Activated T-helper 1 cell treated with anti-CD3 and anti-CD28 coated beads, Interleukin-12 subunit alpha, Interleukin-12 subunit beta, Interleukin-2, Interleukin-4 antibody, amounts not matched to agents 30 ng/mL and 10 ng/mL and 1 ng/mL, durations not matched to agents 14 hours and 24 hours and 36 hours (primary cell): ENCODE results near the gene DNMT3B. TPM values are rescaled to one million over a fixed set of nuclear protein-coding genes. Genes with fewer than 3 reads are reported as not detected.
A peak's percentile ranks its signal among the peaks of the same experiment; 100 is the strongest.
"Not testable (repeated sequence)": the region's sequence is repeated elsewhere in the genome, so short reads cannot be mapped to it uniquely, and the experiment has no call there.

Experiments
- DNase-seq: peaks from one replicate; pipeline ENCODE4 v3.0.0; 2021; ENCODE audit warnings: low spot score
- H3K27ac Mint-ChIP-seq: one replicate; pipeline ENCODE4 v1.8.0; 2021; ENCODE audit warnings: mild to moderate bottlenecking, mixed read lengths
- H3K27me3 Mint-ChIP-seq: one replicate; pipeline ENCODE4 v1.8.0; 2022; ENCODE audit warnings: mild to moderate bottlenecking, moderate library complexity, mixed read lengths; ENCODE audit not compliant: insufficient read depth
- H3K36me3 Mint-ChIP-seq: one replicate; pipeline ENCODE4 v1.8.0; 2021; ENCODE audit warnings: low read depth, mixed read lengths
- H3K4me1 Mint-ChIP-seq: one replicate; pipeline ENCODE4 v1.8.0; 2021; ENCODE audit warnings: low read depth, mixed read lengths
- H3K4me3 Mint-ChIP-seq: one replicate; pipeline ENCODE4 v1.8.0; 2021; ENCODE audit warnings: mild to moderate bottlenecking, moderate library complexity, mixed read lengths
- H3K9me3 Mint-ChIP-seq: one replicate; pipeline ENCODE4 v1.8.0; 2021; ENCODE audit warnings: mixed read lengths
- intact Hi-C: fragments of 100-400 bp; cut with micrococcal nuclease; formaldehyde crosslinking; loops from one replicate; pipeline ENCODE4 v1.15.1; 2024
- total RNA-seq: library from RNA; stranded (reverse); gene quantifications from 2 replicates; pipeline ENCODE4 v1.2.3, GENCODE V29; 2022

Gene DNMT3B
- total RNA-seq, result 0.75 and 0.93 TPM in 2 replicates

GRCh38 chr20:32761831-32762753 is at the start of gene DNMT3B:
Gene DNMT3B, plus strand, starts transcription at chr20:32762385. Its CDS starts 17,939 bp downstream, at chr20:32780324.
- peak; percentile 66 for DNase-seq
- Mint-ChIP-seq H3K27me3 (peaks cover 19% of the 10 kb centered on the region), H3K9me3 (no peaks in the 10 kb centered on the region), H3K36me3 (no peaks in the 10 kb centered on the region), H3K27ac (peak within 1 kb of the TSS; percentile 18), H3K4me3 (peak within 1 kb of the TSS; percentile 82), H3K4me1 (peaks cover 12% of the 10 kb centered on the region)
- intact Hi-C loops, result loop anchor here (1.0 kb wide), 1 partner anchor 20 kb away; no protein-coding TSS in a partner anchor

GRCh38 chr20:32718749-32719348 is 43.3 kb upstream of the DNMT3B start:
- no peaks in the 10 kb centered on the region for H3K4me1 Mint-ChIP-seq
- H3K27me3 Mint-ChIP-seq, result no peaks in the 10 kb centered on the region
- no peak overlapping the region for H3K4me3 Mint-ChIP-seq
- peak overlapping the region; percentile 5 for H3K27ac Mint-ChIP-seq
- intact Hi-C loops, result no loop called here
- no peaks in the 10 kb centered on the region for H3K9me3 Mint-ChIP-seq
- H3K36me3 Mint-ChIP-seq, result peaks cover 17% of the 10 kb centered on the region
- DNase-seq, result no peak

- H3K27ac Mint-ChIP-seq, result no peak overlapping the region
- intact Hi-C loops, result no loop called here
- H3K9me3 Mint-ChIP-seq, result no peaks in the 10 kb centered on the region
- H3K4me3 Mint-ChIP-seq, result no peak overlapping the region
- DNase-seq, result no peak
- H3K36me3 Mint-ChIP-seq, result peaks cover 23% of the 10 kb centered on the region
- H3K4me1 Mint-ChIP-seq, result peaks cover 19% of the 10 kb centered on the region
- no peaks in the 10 kb centered on the region for H3K27me3 Mint-ChIP-seq
Measured at GRCh38 chr20:32727683-32728082, 34.5 kb upstream of the DNMT3B start.

GRCh38 chr20:32728435-32728834 is 33.8 kb upstream of the DNMT3B start:
- not testable (repeated sequence) for DNase-seq
- H3K36me3 Mint-ChIP-seq, result peaks cover 23% of the 10 kb centered on the region

GRCh38 chr20:32729334-32729733 is 32.9 kb upstream of the DNMT3B start:
- peaks cover 23% of the 10 kb centered on the region for H3K36me3 Mint-ChIP-seq
- intact Hi-C loops, DNase-seq, H3K9me3 Mint-ChIP-seq, H3K27me3 Mint-ChIP-seq, H3K27ac Mint-ChIP-seq, H3K4me3 Mint-ChIP-seq: not testable (repeated sequence)
- peaks cover 19% of the 10 kb centered on the region for H3K4me1 Mint-ChIP-seq

More at GRCh38 chr20:32728435-32728834, 33.8 kb upstream of the DNMT3B start:
- H3K4me1 Mint-ChIP-seq, result peaks cover 19% of the 10 kb centered on the region
- H3K9me3 Mint-ChIP-seq, intact Hi-C loops, H3K4me3 Mint-ChIP-seq, H3K27me3 Mint-ChIP-seq: not testable (repeated sequence)
- H3K27ac Mint-ChIP-seq, result peak overlapping the region; percentile 64

GRCh38 chr20:32731882-32732266 is 30.3 kb upstream of the DNMT3B start:
- DNase-seq, result no peak
- Mint-ChIP-seq H3K9me3 (no peaks in the 10 kb centered on the region), H3K27ac (peak overlapping the region; percentile 13), H3K36me3 (peaks cover 19% of the 10 kb centered on the region), H3K4me1 (peaks cover 33% of the 10 kb centered on the region), H3K4me3 (no peak overlapping the region), H3K27me3 (no peaks in the 10 kb centered on the region)
- intact Hi-C loops, result no loop called here

GRCh38 chr20:32737371-32738223 is 24.6 kb upstream of the DNMT3B start:
- peak overlapping the region; percentile 88 for H3K27ac Mint-ChIP-seq
- peaks cover 6% of the 10 kb centered on the region for H3K36me3 Mint-ChIP-seq
- peak overlapping the region; percentile 47 for H3K4me3 Mint-ChIP-seq
- intact Hi-C loops, result no loop called here
- peak; percentile 44 for DNase-seq
- H3K9me3 Mint-ChIP-seq, result no peaks in the 10 kb centered on the region
- no peaks in the 10 kb centered on the region for H3K27me3 Mint-ChIP-seq
- H3K4me1 Mint-ChIP-seq, result peaks cover 40% of the 10 kb centered on the region

- Mint-ChIP-seq H3K4me3 (no peak overlapping the region), H3K9me3 (no peaks in the 10 kb centered on the region), H3K27ac (no peak overlapping the region), H3K4me1 (peaks cover 45% of the 10 kb centered on the region), H3K27me3 (no peaks in the 10 kb centered on the region), H3K36me3 (peaks cover 2% of the 10 kb centered on the region)
- no peak for DNase-seq
- intact Hi-C loops, result loop anchor here (5.0 kb wide), 3 partner anchors 36 to 204 kb away; no protein-coding TSS in a partner anchor
Measured at GRCh38 chr20:32741151-32741550, 21.0 kb upstream of the DNMT3B start.

GRCh38 chr20:32742322-32743236 is 19.6 kb upstream of the DNMT3B start:
- no peaks in the 10 kb centered on the region for H3K9me3 Mint-ChIP-seq
- peaks cover 2% of the 10 kb centered on the region for H3K36me3 Mint-ChIP-seq
- no peaks in the 10 kb centered on the region for H3K27me3 Mint-ChIP-seq
- DNase-seq, result no peak
- H3K27ac Mint-ChIP-seq, result peak overlapping the region; percentile 92
- H3K4me3 Mint-ChIP-seq, result peak overlapping the region; percentile 98
- H3K4me1 Mint-ChIP-seq, result peaks cover 35% of the 10 kb centered on the region
- intact Hi-C loops, result loop anchor here (1.0 to 5.0 kb wide), 4 partner anchors 20 to 205 kb away; partner anchors contain the start of gene DNMT3B

GRCh38 chr20:32743237-32744112 is 18.7 kb upstream of the DNMT3B start, which contains the start of gene COMMD7:
Gene COMMD7, minus strand, starts transcription at chr20:32743467. Its CDS starts 76 bp downstream, at chr20:32743391.
- Mint-ChIP-seq H3K4me3 (peak within 1 kb of the TSS; percentile 98), H3K9me3 (no peaks in the 10 kb centered on the region), H3K36me3 (peaks cover 2% of the 10 kb centered on the region), H3K4me1 (peaks cover 26% of the 10 kb centered on the region), H3K27me3 (no peaks in the 10 kb centered on the region), H3K27ac (peak within 1 kb of the TSS; percentile 95)
- DNase-seq, result peak; percentile 68
- intact Hi-C loops, result loop anchor here (5.0 kb wide), 3 partner anchors 34 to 206 kb away; no protein-coding TSS in a partner anchor
